ENCODE measurements around the gene RPTOR.

GRCh38 chr17:80953471-80954315 is 409.1 kb downstream of the RPTOR start:
- no peak for TF ChIP-seq POLR2AphosphoS5 (IDR thresholded peaks at IDR 0.05; ENCODE audit: low read depth, low read length)
- no peak for TF ChIP-seq SPI1 (IDR thresholded peaks at IDR 0.05; ENCODE audit: low read depth, low read length)
- TF ChIP-seq POLR2A (IDR thresholded peaks at IDR 0.05; ENCODE audit: low read depth, low read length) = no peak
- TF ChIP-seq TAF1 (IDR thresholded peaks at IDR 0.05; ENCODE audit: low read depth, low read length) = no peak
- no peak for TF ChIP-seq POU2F2 (IDR thresholded peaks at IDR 0.05; ENCODE audit: low read depth, low read length)

All from GM12891 (cell line).